Trophoblast cell (in vitro differentiated cells and primary cell): Measurements from ENCODE around the gene GABRR1.

Experiments used
- DNase-seq, 2 donors: peaks; one replicate each; pipeline ENCODE4 v3.0.0-alpha.2; 2016
- H2AFZ ChIP-seq: 2 replicates; pipeline ENCODE4 v1.6.1; 2013; ENCODE audit warnings: low read length, moderate library complexity, mild to moderate bottlenecking; ENCODE audit not compliant: insufficient read depth, poor library complexity
- H2AK5ac ChIP-seq: 2 replicates; pipeline ENCODE4 v1.6.1; 2013; ENCODE audit warnings: mild to moderate bottlenecking, low read length
- H2BK120ac ChIP-seq: 2 replicates; pipeline ENCODE4 v1.6.1; 2013; ENCODE audit warnings: low read length, mild to moderate bottlenecking, moderate library complexity; ENCODE audit not compliant: insufficient read depth, poor library complexity
- H2BK12ac ChIP-seq: 2 replicates; pipeline ENCODE4 v1.6.1; 2013; ENCODE audit warnings: mild to moderate bottlenecking, low read length, moderate library complexity
- H2BK5ac ChIP-seq: 2 replicates; pipeline ENCODE4 v1.6.1; 2013; ENCODE audit warnings: low read length, low read depth, moderate library complexity, mild to moderate bottlenecking; ENCODE audit not compliant: poor library complexity
- H3K14ac ChIP-seq: 2 replicates; pipeline ENCODE4 v1.6.1; 2013; ENCODE audit warnings: mild to moderate bottlenecking, low read length
- H3K18ac ChIP-seq: 2 replicates; pipeline ENCODE4 v1.6.1; 2013; ENCODE audit warnings: mild to moderate bottlenecking, low read length
- H3K23ac ChIP-seq: 2 replicates; pipeline ENCODE4 v1.6.1; 2013; ENCODE audit warnings: low read length
- H3K27ac ChIP-seq: 2 replicates; pipeline ENCODE4 v1.5.1; 2013; ENCODE audit warnings: low read depth, mild to moderate bottlenecking, inconsistent platforms, low read length, moderate library complexity
- H3K27me3 ChIP-seq: 2 replicates; pipeline ENCODE4 v1.6.1; 2013; ENCODE audit warnings: inconsistent platforms, mild to moderate bottlenecking, low read length, moderate library complexity; ENCODE audit not compliant: insufficient read depth
- H3K36me3 ChIP-seq, 2 experiments: 1 replicate in 1 of 2; 2 replicates in 1 of 2; pipeline ENCODE4 v1.6.1; 2013; ENCODE audit warnings: low read length in 2 of 2, mild to moderate bottlenecking in 2 of 2, moderate library complexity in 1 of 2; ENCODE audit not compliant: insufficient read depth in 2 of 2, control insufficient read depth in 1 of 2
- H3K4ac ChIP-seq: 2 replicates; pipeline ENCODE4 v1.6.1; 2013; ENCODE audit warnings: low read depth, mild to moderate bottlenecking, low read length, moderate library complexity
- H3K4me1 ChIP-seq, 2 experiments: 1 replicate in 1 of 2; 2 replicates in 1 of 2; pipeline ENCODE4 v1.6.1; 2013; ENCODE audit warnings: low read length in 2 of 2, mild to moderate bottlenecking in 2 of 2, moderate library complexity in 1 of 2; ENCODE audit not compliant: insufficient read depth in 2 of 2, control insufficient read depth in 1 of 2
- H3K4me2 ChIP-seq: 2 replicates; pipeline ENCODE4 v1.6.1; 2013; ENCODE audit warnings: inconsistent platforms, mild to moderate bottlenecking, low read length, moderate library complexity
- H3K4me3 ChIP-seq: 2 replicates; pipeline ENCODE4 v1.5.1; 2013; ENCODE audit warnings: mild to moderate bottlenecking, low read depth, low read length, inconsistent platforms
- H3K79me1 ChIP-seq: one replicate; pipeline ENCODE4 v1.6.1; 2013; ENCODE audit warnings: low read length
- H3K79me2 ChIP-seq: 2 replicates; pipeline ENCODE4 v1.6.1; 2013; ENCODE audit warnings: low read length, mild to moderate bottlenecking; ENCODE audit not compliant: control insufficient read depth, insufficient read depth, poor library complexity
- H3K9ac ChIP-seq: 2 replicates; pipeline ENCODE4 v1.6.1; 2013; ENCODE audit warnings: mild to moderate bottlenecking, low read length
- H3K9me3 ChIP-seq: 2 replicates; pipeline ENCODE4 v1.6.1; 2013; ENCODE audit warnings: low read depth, mild to moderate bottlenecking, control low read depth, inconsistent platforms, low read length; ENCODE audit not compliant: insufficient read depth
- H4K12ac ChIP-seq: 2 replicates; pipeline ENCODE4 v1.6.1; 2013; ENCODE audit warnings: low read depth, mild to moderate bottlenecking, low read length, moderate library complexity
- H4K8ac ChIP-seq: 2 replicates; pipeline ENCODE4 v1.6.1; 2013; ENCODE audit warnings: low read depth, mild to moderate bottlenecking, low read length, moderate library complexity
- H4K91ac ChIP-seq: one replicate; pipeline ENCODE4 v1.6.1; 2013; ENCODE audit warnings: low read depth, mild to moderate bottlenecking, low read length, moderate library complexity
- WGBS: extraction: QIAGEN DNeasy Blood & Tissue Kit; methylation state at CpG from one replicate; pipeline ENCODE4 v1.1.7; 2013; ENCODE audit warnings: missing lambda C conversion rate; ENCODE audit not compliant: insufficient read length, insufficient coverage; ENCODE audit errors: extremely low coverage; 5-methylcytosine and 5-hydroxymethylcytosine counted together

GABRR1 gene

GRCh38 chr6:89161326-89162046 is 55.7 kb downstream of the GABRR1 start:
- Histone ChIP-seq H3K4me2 (no peak overlapping the region), H3K4me3 (no peak overlapping the region), H3K79me2 (no peaks in the 10 kb centered on the region), H3K9me3 (no peaks in the 10 kb centered on the region), H2BK5ac (no peak overlapping the region), H3K23ac (no peak overlapping the region), H3K4me1 (no peaks in the 10 kb centered on the region), H4K8ac (no peak overlapping the region), H3K36me3 (no peaks in the 10 kb centered on the region), H2AFZ (no peak overlapping the region), H3K4ac (no peak overlapping the region), H3K14ac (no peak overlapping the region), H3K18ac (no peak overlapping the region), H4K91ac (no peak overlapping the region), H4K12ac (no peak overlapping the region), H3K27me3 (no peaks in the 10 kb centered on the region), H2BK12ac (no peak overlapping the region), H3K27ac (no peak overlapping the region), H3K79me1 (no peaks in the 10 kb centered on the region), H2BK120ac (no peak overlapping the region), H2AK5ac (no peak overlapping the region), H3K9ac (no peak overlapping the region)
- no CpG with 5 or more reads among the region's 7 CpGs for whole genome bisulfite sequencing
- DNase-seq, result no peak

GRCh38 chr6:89160331-89161092 is 56.6 kb downstream of the GABRR1 start:
- H3K18ac ChIP-seq, result no peak overlapping the region
- H3K4me1 ChIP-seq, result no peaks in the 10 kb centered on the region
- H2AK5ac ChIP-seq, result no peak overlapping the region
- no peak overlapping the region for H4K12ac ChIP-seq
- H2AFZ ChIP-seq, result no peak overlapping the region
- H3K9ac ChIP-seq, result no peak overlapping the region
- no peaks in the 10 kb centered on the region for H3K36me3 ChIP-seq
- H3K4me3 ChIP-seq, result no peak overlapping the region
- H3K9me3 ChIP-seq, result no peaks in the 10 kb centered on the region
- H3K27ac ChIP-seq, result no peak overlapping the region
- no peak overlapping the region for H2BK5ac ChIP-seq
- H4K91ac ChIP-seq, result no peak overlapping the region
- no peaks in the 10 kb centered on the region for H3K79me2 ChIP-seq
- H3K79me1 ChIP-seq, result no peaks in the 10 kb centered on the region
- no peak overlapping the region for H3K4ac ChIP-seq
- no peak overlapping the region for H2BK12ac ChIP-seq
- no peaks in the 10 kb centered on the region for H3K27me3 ChIP-seq
- no peak overlapping the region for H2BK120ac ChIP-seq
- H3K14ac ChIP-seq, result no peak overlapping the region
- no peak overlapping the region for H3K4me2 ChIP-seq
- H4K8ac ChIP-seq, result no peak overlapping the region
- WGBS, result no CpG with 5 or more reads among the region's 4 CpGs
- no peak overlapping the region for H3K23ac ChIP-seq
- no peak for DNase-seq

- Histone ChIP-seq H3K4me2 (no peak overlapping the region), H2BK5ac (no peak overlapping the region), H3K23ac (no peak overlapping the region), H3K36me3 (no peaks in the 10 kb centered on the region), H3K4me3 (no peak overlapping the region), H3K79me1 (no peaks in the 10 kb centered on the region), H3K27ac (no peak overlapping the region), H2BK120ac (no peak overlapping the region), H3K9me3 (no peaks in the 10 kb centered on the region), H3K18ac (no peak overlapping the region), H3K9ac (no peak overlapping the region), H4K91ac (no peak overlapping the region), H4K8ac (no peak overlapping the region), H3K27me3 (no peaks in the 10 kb centered on the region), H3K4me1 (no peaks in the 10 kb centered on the region), H2BK12ac (no peak overlapping the region), H2AFZ (no peak overlapping the region), H2AK5ac (no peak overlapping the region), H4K12ac (no peak overlapping the region), H3K4ac (no peak overlapping the region), H3K79me2 (no peaks in the 10 kb centered on the region), H3K14ac (no peak overlapping the region)
- DNase-seq, result peak in 1 of 2 donors; percentile 82
- WGBS, result no CpG with 5 or more reads among the region's 1 CpG
Observed at GRCh38 chr6:89154131-89154530, 63.0 kb downstream of the GABRR1 start.

GRCh38 chr6:89148016-89148750 is 69.0 kb downstream of the GABRR1 start:
- Histone ChIP-seq H2BK12ac (no peak overlapping the region), H2BK120ac (no peak overlapping the region), H3K79me2 (peaks cover 2% of the 10 kb centered on the region), H3K18ac (no peak overlapping the region), H2BK5ac (no peak overlapping the region), H3K9me3 (no peaks in the 10 kb centered on the region), H3K14ac (no peak overlapping the region), H3K4ac (no peak overlapping the region), H4K8ac (no peak overlapping the region), H3K4me2 (no peak overlapping the region), H4K91ac (no peak overlapping the region), H3K4me3 (no peak overlapping the region), H4K12ac (no peak overlapping the region), H3K4me1 (peaks cover 0 to 6% of the 10 kb centered on the region in 2 experiments), H3K79me1 (peaks cover 4% of the 10 kb centered on the region), H3K23ac (no peak overlapping the region), H3K27ac (no peak overlapping the region), H3K36me3 (no peaks in the 10 kb centered on the region), H2AFZ (no peak overlapping the region), H3K27me3 (peaks cover 2% of the 10 kb centered on the region), H2AK5ac (no peak overlapping the region), H3K9ac (no peak overlapping the region)
- DNase-seq, result no peak
- no CpG with 5 or more reads among the region's 17 CpGs for WGBS
